Liver (tissue), 9 donors: ENCODE data around the gene BRD9. TPM values are rescaled to one million over a fixed set of nuclear protein-coding genes. Genes with fewer than 3 reads are reported as not detected.
A peak's percentile ranks its signal among the peaks of the same experiment; 100 is the strongest.

Experiments
- DNase-seq: peaks from one replicate; pipeline ENCODE4 v3.0.0-alpha.2; 2017; ENCODE audit warnings: low spot score
- H3K27ac ChIP-seq, 2 donors: one replicate each; pipeline ENCODE4 v1.7.0; 2013; ENCODE audit warnings: inconsistent platforms in 2 of 2, low read length in 2 of 2, control low read depth in 1 of 2, low read depth in 1 of 2, mild to moderate bottlenecking in 1 of 2
- H3K27me3 ChIP-seq, 4 donors: one replicate each; pipeline versions ENCODE4 v1.6.1 to v1.7.0; 2013; ENCODE audit warnings: low read length in 3 of 4, inconsistent platforms in 1 of 4, mild to moderate bottlenecking in 1 of 4, moderate library complexity in 1 of 4; ENCODE audit not compliant: control insufficient read depth in 4 of 4, insufficient read depth in 4 of 4
- H3K36me3 ChIP-seq, 4 donors: one replicate each; pipeline versions ENCODE4 v1.6.1 to v1.7.0; 2013; ENCODE audit warnings: low read length in 3 of 4, mild to moderate bottlenecking in 3 of 4, low read depth in 1 of 4, moderate library complexity in 1 of 4; ENCODE audit not compliant: control insufficient read depth in 4 of 4, insufficient read depth in 3 of 4
- H3K4me1 ChIP-seq, 4 donors: one replicate each; pipeline versions ENCODE4 v1.6.1 to v1.7.0; 2013; ENCODE audit warnings: low read length in 3 of 4, mild to moderate bottlenecking in 3 of 4, moderate library complexity in 1 of 4; ENCODE audit not compliant: control insufficient read depth in 4 of 4, insufficient read depth in 4 of 4
- H3K4me3 ChIP-seq, 3 donors: one replicate each; pipeline versions ENCODE4 v1.6.1 to v1.7.0; 2013; ENCODE audit warnings: low read length in 3 of 3, control low read depth in 1 of 3, low read depth in 1 of 3, mild to moderate bottlenecking in 1 of 3
- H3K9ac ChIP-seq, 2 donors: one replicate each; pipeline ENCODE4 v1.7.0; 2013; ENCODE audit warnings: low read length in 2 of 2, mild to moderate bottlenecking in 2 of 2, moderate library complexity in 2 of 2, control low read depth in 1 of 2, low read depth in 1 of 2
- H3K9me3 ChIP-seq, 4 donors: one replicate each; pipeline versions ENCODE4 v1.6.1 to v1.7.0; 2013; ENCODE audit warnings: low read length in 3 of 4; ENCODE audit not compliant: control insufficient read depth in 4 of 4
- CTCF ChIP-seq: fragments of 150-350 bp; IDR thresholded peaks from 2 replicates; pipeline ENCODE4 v1.5.1; 2017; ENCODE audit warnings: improper control_type of control experiment, low read depth, low read length; ENCODE audit not compliant: missing input control
- FOXA2 ChIP-seq: IDR thresholded peaks from 2 replicates; pipeline ENCODE4 v1.6.1; 2016; ENCODE audit warnings: antibody characterized with exemption
- HNF4G ChIP-seq: IDR thresholded peaks from 2 replicates; pipeline ENCODE4 v1.6.1; 2016; ENCODE audit warnings: antibody characterized with exemption
- MAX ChIP-seq: IDR thresholded peaks from 2 replicates; pipeline ENCODE4 v1.6.1; 2016; ENCODE audit warnings: antibody characterized with exemption
- NR2F2 ChIP-seq: IDR thresholded peaks from 2 replicates; pipeline ENCODE4 v1.6.1; 2016; ENCODE audit warnings: antibody characterized with exemption
- RAD21 ChIP-seq, 2 donors: IDR thresholded peaks; 2 replicates each; pipeline ENCODE4 v1.6.1; 2016; ENCODE audit warnings: antibody characterized with exemption in 2 of 2, mild to moderate bottlenecking in 2 of 2
- REST ChIP-seq: IDR thresholded peaks from 2 replicates; pipeline ENCODE4 v1.6.1; 2016; ENCODE audit warnings: antibody characterized with exemption, mild to moderate bottlenecking
- RXRA ChIP-seq, 2 donors: IDR thresholded peaks; 2 replicates each; pipeline ENCODE4 v1.6.1; 2017 to 2018; ENCODE audit warnings: antibody characterized with exemption in 2 of 2, mild to moderate bottlenecking in 1 of 2
- TAF1 ChIP-seq: conservative IDR thresholded peaks from 2 replicates; pipeline ENCODE4 v1.6.1; 2016; ENCODE audit warnings: antibody characterized with exemption, mild to moderate bottlenecking
- YY1 ChIP-seq: IDR thresholded peaks from 2 replicates; pipeline ENCODE4 v1.6.1; 2016; ENCODE audit warnings: antibody characterized with exemption, mild to moderate bottlenecking
- ZBTB33 ChIP-seq: IDR thresholded peaks from 2 replicates; pipeline ENCODE4 v1.6.1; 2016; ENCODE audit warnings: antibody characterized with exemption
- WGBS: extraction: QIAGEN DNeasy Blood & Tissue Kit; methylation state at CpG from one replicate; pipeline ENCODE4 v1.1.7; 2013; 5-methylcytosine and 5-hydroxymethylcytosine counted together
- polyA plus RNA-seq, 2 donors: library from polyadenylated mRNA; stranded (reverse) in 1 of 2; unstranded in 1 of 2; fragments of 200-250 nt in 1 of 2; fragments of >200 nt in 1 of 2; fragmentation: Nextera tagmentation in 1 of 2; extraction: Ambion mirVana in 1 of 2; gene quantifications; one replicate each; pipeline versions ENCODE4 v1.2.1 to v1.2.3, GENCODE V29; 2013 to 2015
- total RNA-seq, 2 donors: library from RNA; depleted of rRNA; stranded (reverse); fragments of >200 nt; gene quantifications; one replicate each; pipeline ENCODE4 v1.2.3, GENCODE V29; 2014
- donor health status: healthy.
- donor health status: healthy.
- donor health status: healthy.
- donor health status: healthy.
- donor health status: healthy.

Gene BRD9
- total and polyA plus RNA-seq, 4 donors: 7.0 to 17.7 (median 9.5) TPM

GRCh38 chr5:926417-927171 lies 34.0 kb upstream of the BRD9 start:
- peaks cover 2 to 11% (median 8%) of the 10 kb centered on the region in 4 donors for H3K4me1 ChIP-seq
- H3K4me3 ChIP-seq: peak overlapping the region in 1 of 3 donors; percentile 43
- H3K36me3 ChIP-seq: no peaks in the 10 kb centered on the region
- WGBS: 7% methylated on average over 65 of the region's 65 CpGs
- no peak overlapping the region for H3K27ac ChIP-seq
- no peak for TF ChIP-seq YY1
- TF ChIP-seq CTCF: peak; percentile 21
- TF ChIP-seq FOXA2: no peak
- H3K9ac ChIP-seq: no peak overlapping the region
- no peaks in the 10 kb centered on the region for H3K27me3 ChIP-seq
- DNase-seq: no peak
- H3K9me3 ChIP-seq: no peaks in the 10 kb centered on the region

- DNase-seq: peak; percentile 80
- TF ChIP-seq ZBTB33: no peak
- TF ChIP-seq RAD21 (IDR thresholded peaks at IDR 0.05): peak; percentile 91 to 98
- no peak for TF ChIP-seq TAF1
- no peak for TF ChIP-seq MAX
- no peak for TF ChIP-seq RXRA (IDR thresholded peaks at IDR 0.05)
- TF ChIP-seq HNF4G: no peak
- no peak for TF ChIP-seq REST
- TF ChIP-seq NR2F2: no peak
- TF ChIP-seq CTCF: peak; percentile 85
- no peak for TF ChIP-seq YY1
- no peak for TF ChIP-seq FOXA2
- H3K9me3 ChIP-seq: no peaks in the 10 kb centered on the region
- 26% methylated on average over 17 of the region's 17 CpGs for WGBS
- H3K9ac ChIP-seq: no peak overlapping the region
- H3K4me3 ChIP-seq: no peak overlapping the region
- no peaks in the 10 kb centered on the region for H3K27me3 ChIP-seq
- H3K36me3 ChIP-seq: no peaks in the 10 kb centered on the region
- no peak overlapping the region for H3K27ac ChIP-seq
- H3K4me1 ChIP-seq: peaks cover 2 to 11% (median 8%) of the 10 kb centered on the region in 4 donors
These were observed 30.8 kb upstream of the BRD9 start for GRCh38 chr5:923281-923873.
